Activated naive CD8-positive, alpha-beta T cell (primary cell): ENCODE measurements around the gene IMMP2L.

Experiments
- H3K27ac Mint-ChIP-seq: one replicate; pipeline ENCODE4 v1.8.0; 2021; ENCODE audit warnings: mixed read lengths
- H3K27me3 Mint-ChIP-seq: one replicate; pipeline ENCODE4 v1.8.0; 2021; ENCODE audit warnings: mixed read lengths
- H3K36me3 Mint-ChIP-seq: one replicate; pipeline ENCODE4 v1.8.0; 2021; ENCODE audit warnings: mixed read lengths
- H3K4me1 Mint-ChIP-seq: one replicate; pipeline ENCODE4 v1.8.0; 2021; ENCODE audit warnings: low read depth, mixed read lengths
- H3K4me3 Mint-ChIP-seq: one replicate; pipeline ENCODE4 v1.8.0; 2021; ENCODE audit warnings: mild to moderate bottlenecking, mixed read lengths
- H3K9me3 Mint-ChIP-seq: one replicate; pipeline ENCODE4 v1.8.0; 2021; ENCODE audit warnings: low read depth, mixed read lengths

The IMMP2L gene

DNA sequence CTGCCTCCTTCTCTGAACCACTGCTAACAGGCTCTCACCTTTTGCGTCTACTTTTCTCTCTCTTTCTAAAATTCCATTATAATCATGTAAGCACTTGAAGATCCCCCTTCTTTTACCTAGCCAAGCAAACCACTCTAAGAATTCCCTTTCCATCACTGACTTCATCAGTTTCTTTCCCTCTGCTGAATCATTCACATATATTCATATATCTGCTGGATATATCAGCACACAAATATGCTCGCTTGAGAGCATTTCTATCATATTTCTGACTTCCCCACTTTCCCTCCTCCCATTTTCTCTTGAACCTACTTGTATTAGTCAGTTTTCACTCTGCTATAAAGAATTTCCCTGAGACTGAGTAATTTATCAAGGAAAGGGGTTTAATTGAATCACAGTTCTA lies 555.6 kb downstream of the IMMP2L start:
- no peaks in the 10 kb centered on the region for H3K27me3 Mint-ChIP-seq
- H3K27ac Mint-ChIP-seq: no peak overlapping the region
- peaks cover 41% of the 10 kb centered on the region for H3K4me1 Mint-ChIP-seq
- H3K36me3 Mint-ChIP-seq: no peaks in the 10 kb centered on the region
- H3K4me3 Mint-ChIP-seq: no peak overlapping the region
- no peaks in the 10 kb centered on the region for H3K9me3 Mint-ChIP-seq

DNA sequence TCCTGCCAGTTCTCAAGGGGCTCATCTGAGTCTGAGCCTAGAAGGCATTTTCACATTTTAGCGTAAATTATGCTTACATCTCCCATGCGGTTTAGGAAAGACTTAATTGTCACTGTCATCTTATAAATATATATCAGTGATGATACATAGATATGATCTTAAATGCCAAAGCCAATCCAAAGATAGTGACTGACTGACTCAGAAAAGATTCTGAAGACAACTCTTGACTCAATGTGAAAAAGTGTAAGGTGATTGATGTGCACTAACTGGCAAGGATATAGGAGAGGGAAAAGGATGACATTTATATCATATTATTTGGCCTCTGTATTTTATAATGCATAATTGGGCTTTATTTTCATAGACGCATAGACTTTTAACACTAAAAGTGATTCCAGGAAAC lies 556.3 kb downstream of the IMMP2L start:
- Mint-ChIP-seq H3K27ac (no peak overlapping the region), H3K4me1 (peaks cover 38% of the 10 kb centered on the region), H3K9me3 (no peaks in the 10 kb centered on the region), H3K27me3 (no peaks in the 10 kb centered on the region), H3K4me3 (no peak overlapping the region), H3K36me3 (no peaks in the 10 kb centered on the region)

DNA sequence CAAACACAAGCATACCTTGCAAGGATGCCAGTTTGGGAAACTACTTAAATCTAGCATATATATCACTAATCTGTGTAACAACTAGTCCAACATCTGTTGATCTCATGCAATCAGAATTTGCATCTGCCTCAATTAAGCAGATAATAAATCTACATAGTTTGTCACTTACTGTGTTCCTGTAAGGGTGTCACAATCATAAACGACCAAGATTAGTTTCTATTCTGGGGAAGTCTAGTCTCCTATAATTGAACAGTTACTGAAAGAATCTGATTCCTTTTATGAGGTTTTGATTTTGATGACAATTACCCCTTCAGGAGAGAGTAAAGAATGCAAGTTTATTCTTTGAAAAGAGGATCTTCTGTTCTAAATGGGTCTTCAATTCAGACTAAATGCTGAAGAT lies 556.8 kb downstream of the IMMP2L start:
- Mint-ChIP-seq H3K27ac (no peak overlapping the region), H3K27me3 (no peaks in the 10 kb centered on the region), H3K36me3 (no peaks in the 10 kb centered on the region), H3K4me1 (peaks cover 32% of the 10 kb centered on the region), H3K4me3 (no peak overlapping the region), H3K9me3 (no peaks in the 10 kb centered on the region)

DNA sequence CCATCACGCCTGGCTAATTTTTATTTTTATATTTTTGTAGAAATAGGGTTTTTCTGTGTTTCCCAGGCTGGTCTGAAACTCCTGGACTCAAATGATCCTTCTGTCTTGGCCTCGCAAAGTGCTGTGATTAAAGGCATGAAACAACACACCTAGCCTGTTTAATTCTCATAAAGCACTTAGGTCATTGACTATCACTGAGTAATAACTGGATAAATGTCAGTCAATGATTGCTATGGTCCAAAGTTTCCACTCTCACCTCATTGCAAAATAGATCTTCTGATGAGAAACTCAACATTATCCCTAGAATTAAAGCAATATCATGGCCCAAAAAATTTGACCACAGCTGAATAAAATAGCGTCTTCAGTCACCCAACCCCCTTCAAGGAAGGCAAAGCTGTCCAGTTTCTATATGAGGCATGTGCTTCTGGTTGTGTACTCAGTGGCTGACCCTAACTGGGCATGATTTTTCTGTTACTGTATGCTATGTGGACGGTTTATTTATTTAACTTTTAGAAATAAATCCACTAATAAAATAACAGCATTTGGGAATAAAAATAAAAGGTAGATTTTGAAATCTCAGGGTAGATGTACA lies 557.9 kb downstream of the IMMP2L start:
- no peaks in the 10 kb centered on the region for H3K36me3 Mint-ChIP-seq
- H3K9me3 Mint-ChIP-seq: no peaks in the 10 kb centered on the region
- no peaks in the 10 kb centered on the region for H3K27me3 Mint-ChIP-seq
- peaks cover 22% of the 10 kb centered on the region for H3K4me1 Mint-ChIP-seq
- no peak overlapping the region for H3K4me3 Mint-ChIP-seq
- no peak overlapping the region for H3K27ac Mint-ChIP-seq

DNA sequence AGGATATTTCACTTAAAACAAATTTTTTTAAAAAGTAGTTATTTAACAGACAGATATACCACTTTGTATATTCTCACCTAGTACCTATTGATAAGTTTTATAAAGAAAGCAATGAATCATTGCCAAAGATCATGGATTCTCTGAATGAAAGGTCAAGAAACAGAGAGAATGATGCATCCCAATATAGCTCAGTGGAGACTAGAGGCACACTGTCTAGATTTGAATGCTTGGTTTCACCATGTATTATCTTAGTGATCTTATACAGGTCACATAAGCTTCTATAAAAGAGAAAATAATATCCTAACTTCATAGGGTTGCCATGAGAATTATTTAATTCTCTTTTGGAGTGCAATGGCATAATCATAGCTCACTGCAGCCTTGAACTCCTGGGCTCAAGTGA lies 558.4 kb downstream of the IMMP2L start:
- H3K9me3 Mint-ChIP-seq: no peaks in the 10 kb centered on the region
- no peak overlapping the region for H3K4me3 Mint-ChIP-seq
- peaks cover 22% of the 10 kb centered on the region for H3K4me1 Mint-ChIP-seq
- H3K27me3 Mint-ChIP-seq: no peaks in the 10 kb centered on the region
- peaks cover 2% of the 10 kb centered on the region for H3K36me3 Mint-ChIP-seq
- no peak overlapping the region for H3K27ac Mint-ChIP-seq

DNA sequence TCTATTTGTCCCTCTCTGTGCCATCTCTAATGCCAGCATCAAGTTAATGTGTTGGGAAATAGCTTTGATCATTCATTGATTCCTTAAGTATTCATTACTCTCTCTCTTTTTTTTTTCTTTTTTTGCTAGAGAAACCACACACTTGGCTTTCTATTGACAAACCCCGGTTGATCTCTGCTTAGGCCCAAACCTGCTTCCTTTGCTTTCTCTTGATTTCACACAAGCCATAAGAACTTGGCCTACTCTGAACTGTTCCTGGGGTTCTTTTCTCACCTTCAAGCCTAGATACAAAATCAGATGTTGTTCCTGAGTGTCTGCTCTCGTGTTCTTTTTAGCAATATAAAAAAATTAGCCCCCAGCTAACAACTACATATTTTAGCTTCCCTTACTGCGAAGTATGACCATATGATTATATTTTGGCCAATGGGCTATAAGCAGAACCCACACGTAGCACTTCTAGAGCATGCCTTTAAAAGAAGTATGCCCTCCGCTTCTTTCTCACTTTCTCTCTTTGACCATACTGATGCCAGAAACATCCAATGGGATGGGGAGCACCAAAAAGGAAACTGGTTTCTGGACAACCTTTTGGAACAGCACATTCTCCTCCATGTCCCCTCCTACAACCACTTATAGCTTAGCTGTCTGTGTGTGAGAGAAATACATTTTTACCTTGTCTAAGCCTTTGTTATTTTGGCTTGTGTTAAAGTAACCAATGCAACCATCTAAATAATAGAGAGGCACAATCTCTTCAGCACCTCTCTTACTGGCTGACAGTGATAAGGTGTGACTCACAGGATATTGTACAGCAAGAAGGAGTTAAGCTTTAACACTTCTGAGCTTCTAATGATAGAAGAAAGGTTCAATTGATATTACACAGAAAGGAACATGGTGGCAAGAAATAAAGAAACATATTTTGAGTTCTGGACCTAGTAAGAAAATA lies 568.0 kb downstream of the IMMP2L start:
- Mint-ChIP-seq H3K36me3 (peaks cover 2% of the 10 kb centered on the region), H3K27ac (peak overlapping the region; percentile 91), H3K27me3 (no peaks in the 10 kb centered on the region), H3K9me3 (no peaks in the 10 kb centered on the region), H3K4me1 (peaks cover 34% of the 10 kb centered on the region), H3K4me3 (no peak overlapping the region)

DNA sequence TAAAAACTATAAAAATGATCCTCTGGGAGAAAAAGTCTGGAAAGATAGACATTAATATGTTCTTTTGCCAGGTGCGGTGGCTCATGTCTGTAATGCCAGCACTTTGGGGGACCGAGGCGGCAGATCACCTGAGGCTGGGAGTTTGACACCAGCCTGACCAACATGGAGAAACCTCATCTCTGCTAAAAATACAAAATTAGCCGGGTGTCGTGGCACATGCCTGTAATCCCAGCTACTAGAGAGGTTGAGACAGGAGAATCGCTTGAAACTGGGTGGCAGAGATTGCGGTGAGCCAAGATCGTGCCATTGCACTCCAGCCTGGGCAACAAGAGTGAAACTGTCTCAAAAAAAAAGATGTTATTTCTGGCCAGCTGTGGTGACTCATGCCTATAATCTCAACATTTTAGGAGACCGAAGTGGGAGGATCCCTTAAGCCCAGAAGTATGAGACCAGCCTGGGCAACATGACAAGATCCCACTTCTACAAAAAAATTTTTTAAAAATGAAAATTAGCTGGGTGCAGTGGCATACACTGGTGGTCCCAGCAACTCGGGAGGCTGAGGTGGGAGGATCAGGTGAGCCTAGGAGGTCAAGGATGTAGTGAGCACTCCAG lies 573.3 kb downstream of the IMMP2L start:
- no peak overlapping the region for H3K27ac Mint-ChIP-seq
- H3K4me3 Mint-ChIP-seq: no peak overlapping the region
- no peaks in the 10 kb centered on the region for H3K9me3 Mint-ChIP-seq
- H3K4me1 Mint-ChIP-seq: peaks cover 34% of the 10 kb centered on the region
- H3K27me3 Mint-ChIP-seq: no peaks in the 10 kb centered on the region
- H3K36me3 Mint-ChIP-seq: peaks cover 4% of the 10 kb centered on the region

DNA sequence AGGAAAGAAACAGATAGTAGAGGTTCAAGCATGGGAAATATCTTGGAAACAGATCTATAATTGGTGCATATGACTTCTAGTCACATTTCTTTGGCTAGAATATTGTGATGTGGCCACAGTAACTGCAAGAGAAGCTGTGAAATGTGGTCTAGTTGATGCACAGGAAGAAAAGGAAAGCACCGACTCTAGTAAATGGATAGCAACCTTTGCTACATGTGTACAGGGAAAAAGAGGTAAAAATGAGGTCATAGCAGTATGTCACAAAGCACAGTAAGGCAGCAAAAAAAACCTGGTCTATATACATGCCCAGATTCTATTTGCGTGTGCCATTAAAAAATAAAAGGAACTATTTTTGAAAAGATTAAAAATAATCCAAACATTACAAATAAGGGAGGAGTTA lies 573.9 kb downstream of the IMMP2L start:
- Mint-ChIP-seq H3K4me3 (no peak overlapping the region), H3K27ac (no peak overlapping the region), H3K9me3 (no peaks in the 10 kb centered on the region), H3K4me1 (peaks cover 31% of the 10 kb centered on the region), H3K27me3 (no peaks in the 10 kb centered on the region), H3K36me3 (peaks cover 7% of the 10 kb centered on the region)

DNA sequence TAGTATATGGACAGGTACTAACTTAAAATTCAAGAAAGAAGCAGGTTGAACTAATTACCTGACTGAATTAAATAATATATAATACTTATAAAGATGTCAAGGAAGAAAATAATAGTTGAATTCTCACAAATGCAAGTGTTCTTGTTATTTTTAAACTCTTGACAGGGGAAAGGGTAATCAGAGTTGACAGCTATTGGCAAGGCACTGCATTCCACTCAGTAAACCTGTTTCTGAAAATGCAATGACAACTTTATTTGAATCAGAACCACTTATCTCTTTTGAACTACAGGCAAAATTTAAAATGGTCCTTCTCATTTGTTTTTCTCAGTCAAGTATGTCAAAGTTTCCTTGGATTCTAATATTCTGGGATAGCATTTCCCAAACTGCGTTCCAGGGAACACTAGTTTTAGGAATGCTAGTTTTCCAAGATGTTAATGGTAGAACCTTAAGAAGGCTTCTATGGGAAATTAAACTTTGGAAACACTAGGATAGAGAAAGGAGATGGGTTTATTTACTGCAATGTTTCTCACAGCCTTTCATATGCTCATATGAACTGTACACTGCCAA lies 575.1 kb downstream of the IMMP2L start:
- Mint-ChIP-seq H3K27me3 (no peaks in the 10 kb centered on the region), H3K9me3 (no peaks in the 10 kb centered on the region), H3K27ac (no peak overlapping the region), H3K36me3 (peaks cover 12% of the 10 kb centered on the region), H3K4me3 (no peak overlapping the region), H3K4me1 (peaks cover 26% of the 10 kb centered on the region)

DNA sequence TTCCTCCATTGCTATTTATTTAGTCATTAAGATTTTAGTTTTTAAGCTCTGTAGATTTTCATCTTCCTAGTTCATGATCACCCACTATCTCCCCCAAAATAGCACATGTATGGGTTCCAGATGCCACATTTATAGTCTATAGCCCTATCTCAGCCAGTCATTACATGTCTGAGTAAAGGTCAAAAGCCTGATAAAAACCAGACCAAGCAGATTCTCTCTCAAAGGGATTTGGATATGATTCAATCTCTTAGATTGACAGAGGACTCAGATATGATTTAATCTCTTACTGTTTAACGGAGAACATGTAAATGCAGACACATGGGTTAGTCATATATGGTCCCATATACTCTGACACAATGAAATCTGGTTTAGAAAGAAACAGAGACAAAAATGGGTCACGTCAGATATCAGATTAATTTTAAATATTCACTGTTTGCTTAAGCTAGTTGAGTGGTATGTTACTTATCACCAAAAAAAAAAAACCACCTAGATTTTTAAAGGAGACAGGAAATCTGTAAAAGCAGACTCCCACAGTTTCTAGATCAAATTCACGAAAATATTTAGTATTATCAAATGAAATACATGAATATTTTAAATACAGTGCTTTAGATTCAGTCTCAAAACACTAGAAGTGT lies 578.4 kb downstream of the IMMP2L start:
- H3K36me3 Mint-ChIP-seq: peaks cover 16% of the 10 kb centered on the region
- peak overlapping the region; percentile 1 for H3K27ac Mint-ChIP-seq
- no peak overlapping the region for H3K4me3 Mint-ChIP-seq
- H3K4me1 Mint-ChIP-seq: peaks cover 41% of the 10 kb centered on the region
- no peaks in the 10 kb centered on the region for H3K9me3 Mint-ChIP-seq
- no peaks in the 10 kb centered on the region for H3K27me3 Mint-ChIP-seq

DNA sequence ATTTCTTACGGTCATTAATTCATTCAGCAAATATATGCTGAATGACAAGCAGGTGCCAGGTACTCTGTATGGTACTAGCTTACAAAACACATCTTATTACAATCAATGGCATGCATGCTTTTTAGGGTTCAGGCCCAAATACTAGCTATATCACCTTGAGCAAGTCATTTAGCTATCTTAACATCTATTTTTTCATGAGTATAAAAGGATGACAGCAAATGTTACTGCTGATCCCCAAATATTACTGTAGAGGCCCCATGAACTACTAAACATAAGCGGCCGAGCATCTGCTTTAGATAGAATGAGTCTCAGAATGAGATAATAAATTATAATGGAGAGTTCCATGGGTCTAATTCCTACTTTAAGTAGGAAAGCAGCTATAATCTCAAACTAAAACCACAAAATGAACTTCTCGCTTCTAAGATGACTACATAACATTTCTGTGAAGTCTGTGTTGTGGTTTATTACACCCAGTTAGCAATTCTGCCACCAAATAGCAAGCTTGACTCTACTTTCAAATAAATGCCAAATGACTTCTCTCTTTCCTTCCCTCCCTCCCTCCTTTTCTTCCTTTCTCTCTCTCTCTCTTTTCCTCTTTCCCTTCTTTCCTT lies 585.1 kb downstream of the IMMP2L start:
- H3K36me3 Mint-ChIP-seq: peaks cover 9% of the 10 kb centered on the region
- H3K9me3 Mint-ChIP-seq: no peaks in the 10 kb centered on the region
- H3K27ac Mint-ChIP-seq: peak overlapping the region; percentile 95
- H3K4me3 Mint-ChIP-seq: peak overlapping the region; percentile 77
- no peaks in the 10 kb centered on the region for H3K27me3 Mint-ChIP-seq
- peaks cover 64% of the 10 kb centered on the region for H3K4me1 Mint-ChIP-seq

DNA sequence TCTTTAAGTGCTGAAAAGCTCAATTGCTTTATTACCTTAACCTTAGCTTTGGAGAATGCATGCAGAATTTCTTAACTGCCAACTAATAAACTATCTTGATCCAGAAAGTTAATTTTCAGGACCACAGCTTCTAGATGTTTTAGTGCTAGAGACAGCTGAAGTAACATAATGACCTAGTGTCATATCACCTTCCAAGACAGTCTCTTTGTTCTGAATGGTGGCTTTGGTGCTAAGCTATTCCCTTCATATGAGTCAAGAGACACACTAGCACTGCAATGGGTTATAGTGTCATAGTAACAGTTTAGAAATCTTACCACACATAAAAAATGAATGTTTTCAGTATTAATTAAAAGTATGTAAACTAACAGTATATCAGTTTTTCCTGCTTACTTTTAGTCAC lies 586.8 kb downstream of the IMMP2L start:
- Mint-ChIP-seq H3K4me3 (no peak overlapping the region), H3K36me3 (peaks cover 6% of the 10 kb centered on the region), H3K4me1 (peaks cover 55% of the 10 kb centered on the region), H3K9me3 (no peaks in the 10 kb centered on the region), H3K27me3 (no peaks in the 10 kb centered on the region), H3K27ac (no peak overlapping the region)

DNA sequence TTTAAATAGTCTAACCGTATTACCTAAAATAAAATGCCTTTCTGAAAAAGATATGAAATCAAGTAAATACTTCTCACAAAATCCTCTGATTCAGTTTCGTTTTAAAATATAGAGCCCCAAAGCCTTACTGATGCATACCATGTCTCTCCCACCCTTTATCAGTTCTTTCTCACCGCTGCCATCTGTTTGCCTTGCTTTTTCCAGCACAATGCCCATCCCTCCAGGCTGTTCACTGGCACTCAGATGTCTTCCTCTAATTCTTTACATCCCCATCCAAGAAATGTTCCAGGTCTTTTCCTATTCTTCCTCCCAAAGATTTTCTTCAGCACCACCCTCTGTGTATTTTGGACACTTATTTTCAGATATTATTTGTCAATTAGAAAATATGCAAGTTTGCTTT lies 587.9 kb downstream of the IMMP2L start:
- Mint-ChIP-seq H3K27ac (no peak overlapping the region), H3K36me3 (peaks cover 6% of the 10 kb centered on the region), H3K4me1 (peaks cover 53% of the 10 kb centered on the region)

DNA sequence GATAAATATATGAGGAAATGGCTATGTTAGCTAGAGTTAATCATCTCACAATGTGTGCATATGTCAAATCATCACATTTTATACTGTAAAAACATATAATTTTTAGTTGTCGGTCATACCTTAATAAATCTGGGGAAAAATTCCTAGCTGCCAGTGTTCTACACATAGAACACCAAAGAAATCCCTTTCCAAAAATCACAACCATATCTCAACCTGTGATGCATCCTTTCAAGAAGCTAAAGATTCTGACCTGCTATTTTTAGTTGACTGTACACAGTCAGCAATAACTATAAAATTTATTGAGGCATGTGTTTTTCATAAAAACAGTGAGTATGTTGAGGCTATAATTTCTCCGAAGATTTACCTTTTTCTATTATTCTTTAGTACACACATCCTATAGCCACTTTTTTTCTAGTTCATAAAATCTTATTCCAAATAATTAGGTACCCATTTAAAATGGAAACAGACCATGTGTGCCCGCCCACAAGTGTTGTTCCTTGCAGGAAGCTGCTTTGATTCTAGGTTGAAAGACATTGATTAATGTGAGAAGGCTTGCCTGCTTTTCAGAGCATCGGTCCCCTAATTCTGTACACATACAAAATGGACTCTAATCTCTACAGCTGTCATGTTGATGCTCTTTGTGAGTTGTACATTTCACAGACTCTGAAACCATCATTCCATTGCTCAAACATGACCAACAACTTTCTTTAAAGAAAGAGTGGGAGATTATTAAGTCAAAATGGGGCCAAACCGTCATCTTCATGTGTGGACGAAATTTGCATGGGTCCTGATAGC lies 588.9 kb downstream of the IMMP2L start:
- H3K27me3 Mint-ChIP-seq: no peaks in the 10 kb centered on the region
- H3K9me3 Mint-ChIP-seq: no peaks in the 10 kb centered on the region
- H3K4me3 Mint-ChIP-seq: no peak overlapping the region
- H3K36me3 Mint-ChIP-seq: peaks cover 4% of the 10 kb centered on the region
- peaks cover 45% of the 10 kb centered on the region for H3K4me1 Mint-ChIP-seq
- no peak overlapping the region for H3K27ac Mint-ChIP-seq

More for the DNA sequence above, 587.9 kb downstream of the IMMP2L start:
- no peak overlapping the region for H3K4me3 Mint-ChIP-seq
- no peaks in the 10 kb centered on the region for H3K9me3 Mint-ChIP-seq
- H3K27me3 Mint-ChIP-seq: no peaks in the 10 kb centered on the region
